IMR-90 (cell line): ENCODE results near the gene TRAF3IP3. TPM values are rescaled to one million over a fixed set of nuclear protein-coding genes. Genes with fewer than 3 reads are reported as not detected.

Experiments
- ATAC-seq: fragments of 200-7000 bp; cut with Tn5 transposase; 2 replicates; pipeline ENCODE4 v1.9.1; 2020; ENCODE audit warnings: low read depth, mild to moderate bottlenecking, moderate library complexity
- BruUV-seq: library from RNA; stranded (reverse); fragments of 400-500 nt; replicated peaks from 2 replicates; lab custom pipeline; 2021; lab: Mats Ljungman, UMichigan
- CTCF ChIA-PET: fragments of 300-600 bp; formaldehyde crosslinking; extraction: SDS; loops from one replicate; lab custom pipeline; 2021; ENCODE audit warnings: antibody characterized with exemption; lab: Yijun Ruan, JAX
- POLR2A ChIA-PET: fragments of 300-600 bp; sonication (Branson Sonifier 250); formaldehyde crosslinking; loops from one replicate; lab custom pipeline; 2022; ENCODE audit warnings: antibody characterized with exemption; ENCODE audit not compliant: unreplicated experiment; lab: Charles Lee
- DNase-seq: peaks from one replicate; pipeline ENCODE4 v3.0.0; 2013
- H2AFZ ChIP-seq: replicated peaks from 2 replicates; pipeline ENCODE3; 2013; ENCODE audit warnings: low read length, mild to moderate bottlenecking; ENCODE audit not compliant: poor library complexity
- H2AK5ac ChIP-seq: 2 replicates; pipeline ENCODE4 v1.6.1; 2013; ENCODE audit warnings: low read depth, low read length, inconsistent platforms
- H2AK9ac ChIP-seq: replicated peaks from 2 replicates; pipeline ENCODE3; 2013; ENCODE audit warnings: mild to moderate bottlenecking, low read depth, low read length, moderate library complexity; ENCODE audit not compliant: poor library complexity
- H2BK120ac ChIP-seq: 2 replicates; pipeline ENCODE4 v1.6.1; 2013; ENCODE audit warnings: low read depth, low read length, inconsistent platforms
- H2BK15ac ChIP-seq: 3 replicates; pipeline ENCODE4 v1.6.1; 2013; ENCODE audit warnings: low read depth, low read length, inconsistent platforms
- H2BK20ac ChIP-seq: 2 replicates; pipeline ENCODE4 v1.6.1; 2013; ENCODE audit warnings: low read depth, mild to moderate bottlenecking, inconsistent platforms, low read length, moderate library complexity
- H2BK5ac ChIP-seq: 2 replicates; pipeline ENCODE4 v1.6.1; 2013; ENCODE audit warnings: mild to moderate bottlenecking, low read depth, low read length, inconsistent platforms; ENCODE audit not compliant: poor library complexity, severe bottlenecking
- H3K14ac ChIP-seq: replicated peaks from 2 replicates; pipeline ENCODE4 v1.6.1; 2013; ENCODE audit warnings: low read depth, low read length, inconsistent platforms
- H3K18ac ChIP-seq: 2 replicates; pipeline ENCODE4 v1.6.1; 2013; ENCODE audit warnings: low read depth, low read length, control low read depth
- H3K23ac ChIP-seq: 2 replicates; pipeline ENCODE4 v1.6.1; 2013; ENCODE audit warnings: low read depth, low read length, inconsistent platforms
- H3K27ac ChIP-seq: 2 replicates; pipeline ENCODE4 v1.5.1; 2013; ENCODE audit warnings: mild to moderate bottlenecking, control low read depth, low read length; ENCODE audit not compliant: insufficient read depth
- H3K27me3 ChIP-seq: 2 replicates; pipeline ENCODE4 v1.6.1; 2013; ENCODE audit warnings: low read length; ENCODE audit not compliant: control insufficient read depth, insufficient read depth
- H3K36me3 ChIP-seq: 2 replicates; pipeline ENCODE4 v1.6.1; 2013; ENCODE audit warnings: low read length, mixed read lengths; ENCODE audit not compliant: control insufficient read depth, insufficient read depth
- H3K4ac ChIP-seq: 2 replicates; pipeline ENCODE4 v1.6.1; 2013; ENCODE audit warnings: low read depth, low read length, inconsistent platforms
- H3K4me1 ChIP-seq: 2 replicates; pipeline ENCODE4 v1.6.1; 2013; ENCODE audit warnings: low read length, mixed read lengths; ENCODE audit not compliant: control insufficient read depth, insufficient read depth
- H3K4me2 ChIP-seq: 2 replicates; pipeline ENCODE4 v1.6.1; 2013; ENCODE audit warnings: low read depth, mild to moderate bottlenecking, control low read depth, low read length, moderate library complexity
- H3K4me3 ChIP-seq: 2 replicates; pipeline ENCODE4 v1.5.1; 2013; ENCODE audit warnings: low read depth, mild to moderate bottlenecking, control low read depth, low read length, moderate library complexity; ENCODE audit not compliant: insufficient read depth
- H3K56ac ChIP-seq: 2 replicates; pipeline ENCODE4 v1.6.1; 2013; ENCODE audit warnings: low read length, inconsistent platforms; ENCODE audit not compliant: insufficient read depth; ENCODE audit errors: extremely low read depth
- H3K79me1 ChIP-seq, 2 experiments: 2 replicates each; pipeline ENCODE4 v1.6.1; 2013; ENCODE audit warnings: low read length in 2 of 2, inconsistent platforms in 1 of 2, low read depth in 1 of 2
- H3K9ac ChIP-seq: 2 replicates; pipeline ENCODE4 v1.6.1; 2013; ENCODE audit warnings: low read depth, low read length, control low read depth
- H3K9me1 ChIP-seq: 2 replicates; pipeline ENCODE4 v1.6.1; 2013; ENCODE audit warnings: low read length, inconsistent platforms; ENCODE audit not compliant: insufficient read depth
- H3K9me3 ChIP-seq: 2 replicates; pipeline ENCODE4 v1.6.1; 2013; ENCODE audit warnings: low read length; ENCODE audit not compliant: control insufficient read depth, insufficient read depth
- H4K20me1 ChIP-seq: 2 replicates; pipeline ENCODE4 v1.6.1; 2013; ENCODE audit warnings: low read length, inconsistent platforms; ENCODE audit not compliant: insufficient read depth
- H4K5ac ChIP-seq: 2 replicates; pipeline ENCODE4 v1.6.1; 2013; ENCODE audit warnings: mild to moderate bottlenecking, low read depth, low read length, control low read depth
- H4K8ac ChIP-seq, 2 experiments: 2 replicates each; pipeline ENCODE4 v1.6.1; 2013; ENCODE audit warnings: low read depth in 2 of 2, low read length in 2 of 2, control low read depth in 1 of 2, inconsistent platforms in 1 of 2
- H4K91ac ChIP-seq: 2 replicates; pipeline ENCODE4 v1.6.1; 2013; ENCODE audit warnings: low read depth, low read length, inconsistent platforms; ENCODE audit not compliant: insufficient read depth
- CHD1 ChIP-seq: IDR thresholded peaks from 2 replicates; pipeline ENCODE4 v1.6.1; 2012; ENCODE audit warnings: low read depth, low read length, improper control_type of control experiment
- CTCF ChIP-seq: conservative IDR thresholded peaks from 2 replicates; pipeline ENCODE4 v1.5.1; 2012; ENCODE audit warnings: mild to moderate bottlenecking, low read depth, low read length, improper control_type of control experiment
- ELK1 ChIP-seq: fragments of 150-350 bp; IDR thresholded peaks from 2 replicates; pipeline ENCODE4 v1.6.1; 2016; ENCODE audit warnings: low read depth, mild to moderate bottlenecking, low read length, moderate library complexity, borderline replicate concordance
- NFE2L2 ChIP-seq: fragments of 150-350 bp; IDR thresholded peaks from 2 replicates; pipeline ENCODE4 v1.6.1; 2016; ENCODE audit warnings: low read depth, mild to moderate bottlenecking, low read length
- RCOR1 ChIP-seq: IDR thresholded peaks from 2 replicates; pipeline ENCODE4 v1.6.1; 2012; ENCODE audit warnings: mild to moderate bottlenecking, low read length, improper control_type of control experiment; ENCODE audit not compliant: insufficient replicate concordance
- RFX5 ChIP-seq: IDR thresholded peaks from 2 replicates; pipeline ENCODE4 v1.8.0; 2012; ENCODE audit warnings: low read depth, mild to moderate bottlenecking, low read length, moderate library complexity
- SMC3 ChIP-seq: fragments of 150-350 bp; IDR thresholded peaks from 2 replicates; pipeline ENCODE4 v1.6.1; 2016; ENCODE audit warnings: low read depth, mild to moderate bottlenecking, antibody characterized with exemption, low read length, moderate library complexity
- USF2 ChIP-seq: fragments of 150-350 bp; IDR thresholded peaks from 2 replicates; pipeline ENCODE4 v1.6.1; 2017; ENCODE audit warnings: mild to moderate bottlenecking, antibody characterized with exemption, low read length, low read depth
- WGBS, 2 experiments: methylation state at CpG; one replicate each; pipeline versions ENCODE4 v1.1.5 to v1.1.7; 2013; ENCODE audit warnings: missing lambda C conversion rate in 2 of 2; ENCODE audit not compliant: insufficient read length in 1 of 2; ENCODE audit errors: extremely low coverage in 2 of 2; 5-methylcytosine and 5-hydroxymethylcytosine counted together
- dilution Hi-C: fragments of 300-500 bp; cut with HindIII; formaldehyde crosslinking; loops from one replicate; pipeline ENCODE4 v1.14.3; 2018; ENCODE audit warnings: low sequenced_read_pairs; ENCODE audit not compliant: unreplicated experiment
- in situ Hi-C: fragments of 300-500 bp; cut with MboI; formaldehyde crosslinking; loops from 3 replicates; pipeline ENCODE4 v1.14.3; 2019; ENCODE audit warnings: low sequenced_read_pairs, inconsistent platforms, mixed read lengths
- intact Hi-C: fragments of 100-400 bp; cut with micrococcal nuclease; formaldehyde crosslinking; loops from 2 replicates; pipeline ENCODE4 v1.10.0; 2022
- polyA plus RNA-seq, 3 experiments: library from polyadenylated mRNA; depleted of rRNA; stranded (reverse); fragments of >200 nt; gene quantifications; 2 replicates each; pipeline ENCODE4 v1.2.3, GENCODE V29; 2012; ENCODE audit warnings: low replicate concordance in 1 of 3
- total RNA-seq: library from RNA; depleted of rRNA; stranded (reverse); fragments of >200 nt; gene quantifications from 2 replicates; pipeline ENCODE4 v1.2.3, GENCODE V29; 2012

Gene TRAF3IP3
- total and polyA plus RNA-seq, 2 of the 4 experiments (the other 2 are of a cell fraction) = 0.12 to 0.18 TPM

GRCh38 chr1:209721323-209721722 lies 34.5 kb upstream of the TRAF3IP3 start:
- Histone ChIP-seq H2BK5ac (no peak overlapping the region), H4K5ac (no peak overlapping the region), H3K4ac (no peak overlapping the region), H3K14ac (no peak overlapping the region), H3K9me1 (no peaks in the 10 kb centered on the region), H3K9ac (no peak overlapping the region), H2AK9ac (no peak overlapping the region), H2BK15ac (no peak overlapping the region; the same call in 2 of the 3 replicates), H3K9me3 (no peaks in the 10 kb centered on the region), H2AFZ (no peak overlapping the region), H3K4me1 (peaks cover 1% of the 10 kb centered on the region; the same call in 1 of the 2 replicates), H3K4me3 (no peak overlapping the region), H3K27ac (no peak overlapping the region), H2AK5ac (no peak overlapping the region), H4K8ac (no peak overlapping the region), H3K23ac (no peak overlapping the region), H4K91ac (no peak overlapping the region), H3K4me2 (no peak overlapping the region), H3K79me1 (no peaks in the 10 kb centered on the region), H3K56ac (no peak overlapping the region), H3K18ac (no peak overlapping the region), H2BK120ac (no peak overlapping the region), H3K36me3 (no peaks in the 10 kb centered on the region), H4K20me1 (no peaks in the 10 kb centered on the region), H2BK20ac (no peak overlapping the region), H3K27me3 (no peaks in the 10 kb centered on the region)
- TF ChIP-seq RFX5 = no peak
- TF ChIP-seq SMC3 = no peak
- no peak for TF ChIP-seq ELK1
- no peak for TF ChIP-seq NFE2L2
- no peak for TF ChIP-seq RCOR1
- no peak for TF ChIP-seq USF2
- TF ChIP-seq CHD1 = no peak
- no peak for TF ChIP-seq CTCF
- POLR2A ChIA-PET = no interaction called here
- ATAC-seq (no peak), DNase-seq (no peak)
- no CpG with 5 or more reads among the region's 1 CpG for WGBS, 2 experiments
- dilution Hi-C loops (no loop called here), in situ Hi-C loops (no loop called here), intact Hi-C loops (no loop called here)
- BruUV-seq = no TSS peak
- CTCF ChIA-PET = interaction anchor here (0.7 kb wide), 1 partner anchor 1778 kb away, joined by 4 read pairs; no protein-coding TSS in a partner anchor
